ENCODE results near the gene CA11.

DNA sequence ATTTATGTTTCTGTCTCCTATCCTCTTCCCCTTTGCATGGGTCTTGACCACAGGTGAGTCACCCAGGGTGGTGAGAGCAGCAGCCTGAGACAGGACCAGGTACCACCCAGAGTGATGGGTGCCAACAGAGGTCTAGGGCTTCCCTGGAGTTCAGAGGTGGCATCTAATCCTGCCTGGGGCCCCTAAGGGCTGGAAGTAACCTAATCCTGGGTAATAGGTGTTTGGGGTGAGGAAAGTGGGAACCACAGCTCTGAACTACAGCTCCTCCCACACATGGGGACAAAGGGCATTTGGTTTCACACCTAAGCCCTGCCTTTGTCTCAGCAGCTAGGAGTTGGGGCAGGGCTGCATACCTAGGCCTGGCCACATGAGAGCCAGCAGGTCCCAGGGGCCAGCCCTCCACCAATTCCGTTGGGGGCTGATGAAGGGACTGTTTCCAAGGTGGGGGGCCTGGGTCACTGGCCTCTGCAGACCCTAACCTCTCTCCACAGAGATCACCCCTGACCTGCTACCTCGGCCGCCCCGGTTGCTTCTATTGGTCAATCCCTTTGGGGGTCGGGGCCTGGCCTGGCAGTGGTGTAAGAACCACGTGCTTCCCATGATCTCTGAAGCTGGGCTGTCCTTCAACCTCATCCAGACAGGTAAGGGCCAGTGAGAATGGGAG, 18.7 kb downstream of the CA11 start:
- TF ChIP-seq, protein P1, sequence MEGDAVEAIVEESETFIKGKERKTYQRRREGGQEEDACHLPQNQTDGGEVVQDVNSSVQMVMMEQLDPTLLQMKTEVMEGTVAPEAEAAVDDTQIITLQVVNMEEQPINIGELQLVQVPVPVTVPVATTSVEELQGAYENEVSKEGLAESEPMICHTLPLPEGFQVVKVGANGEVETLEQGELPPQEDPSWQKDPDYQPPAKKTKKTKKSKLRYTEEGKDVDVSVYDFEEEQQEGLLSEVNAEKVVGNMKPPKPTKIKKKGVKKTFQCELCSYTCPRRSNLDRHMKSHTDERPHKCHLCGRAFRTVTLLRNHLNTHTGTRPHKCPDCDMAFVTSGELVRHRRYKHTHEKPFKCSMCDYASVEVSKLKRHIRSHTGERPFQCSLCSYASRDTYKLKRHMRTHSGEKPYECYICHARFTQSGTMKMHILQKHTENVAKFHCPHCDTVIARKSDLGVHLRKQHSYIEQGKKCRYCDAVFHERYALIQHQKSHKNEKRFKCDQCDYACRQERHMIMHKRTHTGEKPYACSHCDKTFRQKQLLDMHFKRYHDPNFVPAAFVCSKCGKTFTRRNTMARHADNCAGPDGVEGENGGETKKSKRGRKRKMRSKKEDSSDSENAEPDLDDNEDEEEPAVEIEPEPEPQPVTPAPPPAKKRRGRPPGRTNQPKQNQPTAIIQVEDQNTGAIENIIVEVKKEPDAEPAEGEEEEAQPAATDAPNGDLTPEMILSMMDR (IDR thresholded peaks at IDR 0.05 in 2 of 3, conservative IDR thresholded peaks at IDR 0.05 in 1 of 3; ENCODE audit: insufficient read depth in 2 of 3, low read depth in 1 of 3, low read length in 3 of 3), result no peak
- TF ChIP-seq LARP7 (IDR thresholded peaks at IDR 0.05), result no peak
- TF ChIP-seq, protein P2, sequence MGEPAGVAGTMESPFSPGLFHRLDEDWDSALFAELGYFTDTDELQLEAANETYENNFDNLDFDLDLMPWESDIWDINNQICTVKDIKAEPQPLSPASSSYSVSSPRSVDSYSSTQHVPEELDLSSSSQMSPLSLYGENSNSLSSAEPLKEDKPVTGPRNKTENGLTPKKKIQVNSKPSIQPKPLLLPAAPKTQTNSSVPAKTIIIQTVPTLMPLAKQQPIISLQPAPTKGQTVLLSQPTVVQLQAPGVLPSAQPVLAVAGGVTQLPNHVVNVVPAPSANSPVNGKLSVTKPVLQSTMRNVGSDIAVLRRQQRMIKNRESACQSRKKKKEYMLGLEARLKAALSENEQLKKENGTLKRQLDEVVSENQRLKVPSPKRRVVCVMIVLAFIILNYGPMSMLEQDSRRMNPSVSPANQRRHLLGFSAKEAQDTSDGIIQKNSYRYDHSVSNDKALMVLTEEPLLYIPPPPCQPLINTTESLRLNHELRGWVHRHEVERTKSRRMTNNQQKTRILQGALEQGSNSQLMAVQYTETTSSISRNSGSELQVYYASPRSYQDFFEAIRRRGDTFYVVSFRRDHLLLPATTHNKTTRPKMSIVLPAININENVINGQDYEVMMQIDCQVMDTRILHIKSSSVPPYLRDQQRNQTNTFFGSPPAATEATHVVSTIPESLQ (CRISPR knock-in tag; IDR thresholded peaks at IDR 0.05), result no peak
- TF ChIP-seq, protein P3, sequence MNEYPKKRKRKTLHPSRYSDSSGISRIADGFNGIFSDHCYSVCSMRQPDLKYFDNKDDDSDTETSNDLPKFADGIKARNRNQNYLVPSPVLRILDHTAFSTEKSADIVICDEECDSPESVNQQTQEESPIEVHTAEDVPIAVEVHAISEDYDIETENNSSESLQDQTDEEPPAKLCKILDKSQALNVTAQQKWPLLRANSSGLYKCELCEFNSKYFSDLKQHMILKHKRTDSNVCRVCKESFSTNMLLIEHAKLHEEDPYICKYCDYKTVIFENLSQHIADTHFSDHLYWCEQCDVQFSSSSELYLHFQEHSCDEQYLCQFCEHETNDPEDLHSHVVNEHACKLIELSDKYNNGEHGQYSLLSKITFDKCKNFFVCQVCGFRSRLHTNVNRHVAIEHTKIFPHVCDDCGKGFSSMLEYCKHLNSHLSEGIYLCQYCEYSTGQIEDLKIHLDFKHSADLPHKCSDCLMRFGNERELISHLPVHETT (CRISPR knock-in tag; conservative IDR thresholded peaks at IDR 0.05 in 1 of 2, IDR thresholded peaks at IDR 0.05 in 1 of 2), result no peak
- TF ChIP-seq, protein P4, sequence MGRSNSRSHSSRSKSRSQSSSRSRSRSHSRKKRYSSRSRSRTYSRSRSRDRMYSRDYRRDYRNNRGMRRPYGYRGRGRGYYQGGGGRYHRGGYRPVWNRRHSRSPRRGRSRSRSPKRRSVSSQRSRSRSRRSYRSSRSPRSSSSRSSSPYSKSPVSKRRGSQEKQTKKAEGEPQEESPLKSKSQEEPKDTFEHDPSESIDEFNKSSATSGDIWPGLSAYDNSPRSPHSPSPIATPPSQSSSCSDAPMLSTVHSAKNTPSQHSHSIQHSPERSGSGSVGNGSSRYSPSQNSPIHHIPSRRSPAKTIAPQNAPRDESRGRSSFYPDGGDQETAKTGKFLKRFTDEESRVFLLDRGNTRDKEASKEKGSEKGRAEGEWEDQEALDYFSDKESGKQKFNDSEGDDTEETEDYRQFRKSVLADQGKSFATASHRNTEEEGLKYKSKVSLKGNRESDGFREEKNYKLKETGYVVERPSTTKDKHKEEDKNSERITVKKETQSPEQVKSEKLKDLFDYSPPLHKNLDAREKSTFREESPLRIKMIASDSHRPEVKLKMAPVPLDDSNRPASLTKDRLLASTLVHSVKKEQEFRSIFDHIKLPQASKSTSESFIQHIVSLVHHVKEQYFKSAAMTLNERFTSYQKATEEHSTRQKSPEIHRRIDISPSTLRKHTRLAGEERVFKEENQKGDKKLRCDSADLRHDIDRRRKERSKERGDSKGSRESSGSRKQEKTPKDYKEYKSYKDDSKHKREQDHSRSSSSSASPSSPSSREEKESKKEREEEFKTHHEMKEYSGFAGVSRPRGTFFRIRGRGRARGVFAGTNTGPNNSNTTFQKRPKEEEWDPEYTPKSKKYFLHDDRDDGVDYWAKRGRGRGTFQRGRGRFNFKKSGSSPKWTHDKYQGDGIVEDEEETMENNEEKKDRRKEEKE (IDR thresholded peaks at IDR 0.05; ENCODE audit: borderline replicate concordance in 1 of 2, control insufficient read depth in 1 of 2, low read depth in 2 of 2, low read length in 1 of 2), result no peak
- no peak for TF ChIP-seq ZFP1 (CRISPR knock-in tag; IDR thresholded peaks at IDR 0.05)
- no peak for TF ChIP-seq MXI1 (IDR thresholded peaks at IDR 0.05; ENCODE audit: low read depth, low read length)
- no peak for TF ChIP-seq NCOA6 (IDR thresholded peaks at IDR 0.05)
- TF ChIP-seq MAFG (tag; conservative IDR thresholded peaks at IDR 0.05), result no peak
- no peak for TF ChIP-seq ARNT (IDR thresholded peaks at IDR 0.05)
- no peak for TF ChIP-seq ZNF174 (CRISPR knock-in tag; IDR thresholded peaks at IDR 0.05)
- no peak for TF ChIP-seq CBX3 (IDR thresholded peaks at IDR 0.05; ENCODE audit: borderline replicate concordance in 1 of 2, low read length in 2 of 2)
- TF ChIP-seq U2AF2 (optimal IDR thresholded peaks at IDR 0.05; ENCODE audit: low read depth, low read length), result no peak

Data from K562 (cell line).